ENCODE measurements around the gene MYO7B.
A peak's percentile ranks its signal among the peaks of the same experiment; 100 is the strongest.
"Not testable (repeated sequence)": the region's sequence is repeated elsewhere in the genome, so short reads cannot be mapped to it uniquely, and the experiment has no call there.

Gene MYO7B

GRCh38 chr2:127523269-127523939, 12.1 kb upstream of the MYO7B start:
- DNase-seq (ENCODE audit: low read depth in 2 of 2) = no peak

DNA sequence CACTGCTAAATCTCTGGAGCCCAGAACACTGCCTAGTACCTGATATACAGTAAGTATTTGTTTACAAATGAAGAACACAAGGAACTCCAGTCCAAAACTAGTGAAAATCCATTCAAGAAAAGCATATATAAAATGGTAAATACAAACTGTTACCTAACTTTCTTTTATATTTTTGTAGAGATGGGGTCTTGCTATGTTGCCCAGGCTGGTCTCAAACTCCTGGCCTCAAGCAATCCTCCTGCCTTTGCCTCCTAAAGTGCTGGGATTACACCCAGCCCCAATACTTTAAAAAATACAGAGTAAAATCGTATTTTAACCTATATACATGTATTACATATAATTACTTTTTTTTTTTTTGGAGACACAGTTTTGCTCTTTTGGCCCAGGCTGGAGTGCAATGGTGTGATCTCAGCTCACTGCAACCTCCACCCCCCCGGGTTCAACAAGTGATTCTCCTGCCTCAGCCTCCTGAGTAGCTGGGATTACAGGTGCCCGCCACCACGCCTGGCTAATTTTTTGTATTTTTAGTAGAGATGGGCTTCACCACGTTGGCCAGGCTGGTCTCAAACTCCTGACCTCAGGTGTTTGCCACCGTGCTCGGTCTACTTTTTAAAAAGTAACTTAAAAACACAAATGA, 11.2 kb upstream of the MYO7B start:
- DNase-seq (ENCODE audit: low read depth in 2 of 2) = not testable (repeated sequence)

GRCh38 chr2:127525691-127526131, 9.8 kb upstream of the MYO7B start:
- no peak for DNase-seq (ENCODE audit: low read depth in 2 of 2)

DNA sequence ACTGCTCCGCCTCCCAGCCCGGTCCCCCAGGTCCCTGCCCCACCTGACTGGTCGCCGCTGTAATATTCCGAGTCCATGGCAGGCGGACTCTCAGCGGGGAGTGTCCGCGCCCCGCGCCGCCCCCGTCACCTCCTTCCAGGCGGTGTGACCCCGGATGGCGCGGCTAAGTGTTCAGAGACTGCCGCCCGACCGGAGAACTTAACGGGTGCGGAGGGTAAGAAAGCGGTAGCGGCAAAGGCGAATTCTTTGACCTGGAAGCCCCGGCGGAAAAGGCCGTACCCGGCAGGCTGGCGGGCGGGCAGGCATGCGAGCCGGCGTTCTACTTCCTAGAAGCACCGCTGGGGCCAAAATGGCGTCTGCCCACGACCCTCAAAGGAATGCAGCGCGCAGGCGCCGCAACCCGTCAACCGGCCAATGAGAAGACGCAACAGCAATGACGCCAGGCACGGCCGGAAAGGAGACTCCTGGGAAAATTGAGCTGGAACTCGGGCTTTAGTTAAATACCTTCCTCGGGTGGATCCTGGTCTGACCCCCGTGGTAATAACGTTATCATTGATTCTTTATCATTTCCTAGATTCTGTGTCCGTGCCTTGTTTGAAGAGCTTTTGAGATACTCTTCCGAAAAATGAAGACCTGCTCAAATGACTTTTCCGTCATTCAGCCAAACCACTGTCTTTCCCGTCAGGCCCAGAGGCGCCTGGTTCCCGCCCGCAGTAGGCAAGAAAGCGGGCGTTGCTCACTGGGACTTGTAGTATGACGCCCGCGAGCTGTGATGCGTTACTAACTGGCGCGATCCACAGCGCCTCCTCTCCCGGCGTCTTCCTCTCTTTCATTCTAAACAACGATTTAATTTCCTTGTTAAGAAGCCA, 9.1 kb upstream of the MYO7B start, which contains the start of gene IWS1:
TSS of gene IWS1 (minus strand) at position 358 of the 869 bp plus-strand sequence. CDS start at position 77, 281 bp downstream.
- peak; percentile 85 to 91 for DNase-seq (ENCODE audit: low read depth in 2 of 2)

DNA sequence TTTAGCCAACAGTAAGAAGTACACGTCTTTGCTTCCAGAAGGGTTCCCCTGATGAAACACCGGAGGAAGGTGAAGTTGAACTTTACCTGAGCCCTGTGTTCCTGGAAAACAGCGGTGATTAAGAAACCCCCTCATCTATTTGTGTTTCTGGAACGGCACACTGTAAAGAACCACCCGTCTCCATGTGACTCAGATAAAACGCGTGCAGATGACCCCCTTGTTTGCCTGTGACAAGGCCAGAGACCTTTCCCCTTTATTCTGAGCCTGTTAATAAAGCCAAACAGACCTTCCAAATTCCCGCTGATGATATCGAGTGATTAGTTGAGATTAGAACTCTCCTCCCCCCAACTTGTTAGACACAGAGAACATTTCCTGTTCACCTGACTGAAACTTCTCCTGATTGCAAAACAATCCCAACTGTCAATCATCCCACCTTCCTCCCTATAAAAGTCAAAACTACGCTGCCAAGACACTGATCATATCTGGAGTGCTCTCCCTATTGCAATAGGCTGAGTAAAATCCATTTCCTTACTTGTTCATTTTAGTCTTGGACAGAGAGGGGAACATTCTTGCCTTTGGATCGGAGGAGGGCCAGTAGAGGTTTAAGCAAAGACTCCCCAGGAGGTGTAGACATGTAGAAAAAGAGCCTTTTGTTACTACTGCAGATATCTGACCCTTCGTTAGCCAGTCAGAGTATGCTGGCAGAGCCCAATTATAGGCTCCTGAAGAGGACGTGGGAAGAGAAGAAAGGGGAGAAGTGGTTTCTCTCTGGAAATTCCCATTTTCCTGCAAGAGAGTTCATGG, 8.3 kb upstream of the MYO7B start:
- DNase-seq (ENCODE audit: low read depth in 2 of 2) = no peak

DNA sequence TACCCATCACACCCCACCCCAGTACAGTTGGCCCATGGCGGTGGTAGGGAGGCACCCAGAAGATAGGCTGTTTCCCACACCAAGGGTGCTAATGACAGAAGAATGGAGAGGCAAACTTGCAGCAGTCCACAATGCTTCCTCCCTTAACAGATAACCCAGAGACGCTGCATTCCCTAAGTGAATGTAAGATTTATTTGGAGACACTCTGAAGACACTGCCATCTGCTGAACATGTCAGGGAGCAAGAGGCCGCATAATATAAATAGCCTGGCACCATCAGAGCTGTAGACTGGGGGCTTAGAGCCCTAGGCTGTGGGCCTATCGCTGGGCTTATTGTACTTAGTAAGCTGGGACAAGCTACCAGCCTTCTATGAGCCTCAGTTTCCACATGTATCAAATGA, 7.0 kb upstream of the MYO7B start:
- no peak for DNase-seq (ENCODE audit: low read depth in 2 of 2)

DNA sequence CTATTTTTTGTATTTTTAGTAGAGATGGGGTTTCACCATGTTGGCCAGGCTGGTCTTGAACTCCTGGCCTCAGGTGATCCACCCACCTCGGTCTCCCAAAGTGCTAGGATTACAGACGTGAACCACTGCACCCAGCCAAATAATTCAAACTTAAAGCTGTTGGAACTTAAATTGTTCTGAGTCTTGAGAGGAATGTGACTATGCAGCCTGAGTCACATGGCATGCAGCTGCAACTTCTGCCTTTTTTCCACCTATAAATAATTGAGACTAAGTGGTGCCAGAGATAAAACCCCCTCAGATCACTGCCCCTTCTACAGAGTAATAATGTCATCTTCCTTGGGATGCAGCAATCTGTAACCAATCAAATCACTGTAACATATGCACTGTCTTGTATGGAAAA, 6.1 kb upstream of the MYO7B start:
- DNase-seq (ENCODE audit: low read depth in 2 of 2) = not testable (repeated sequence)

GRCh38 chr2:127530245-127531140, 5.0 kb upstream of the MYO7B start:
- DNase-seq (ENCODE audit: low read depth in 2 of 2) = no peak

GRCh38 chr2:127531221-127531648, 4.2 kb upstream of the MYO7B start:
- DNase-seq (ENCODE audit: low read depth in 2 of 2) = no peak

DNA sequence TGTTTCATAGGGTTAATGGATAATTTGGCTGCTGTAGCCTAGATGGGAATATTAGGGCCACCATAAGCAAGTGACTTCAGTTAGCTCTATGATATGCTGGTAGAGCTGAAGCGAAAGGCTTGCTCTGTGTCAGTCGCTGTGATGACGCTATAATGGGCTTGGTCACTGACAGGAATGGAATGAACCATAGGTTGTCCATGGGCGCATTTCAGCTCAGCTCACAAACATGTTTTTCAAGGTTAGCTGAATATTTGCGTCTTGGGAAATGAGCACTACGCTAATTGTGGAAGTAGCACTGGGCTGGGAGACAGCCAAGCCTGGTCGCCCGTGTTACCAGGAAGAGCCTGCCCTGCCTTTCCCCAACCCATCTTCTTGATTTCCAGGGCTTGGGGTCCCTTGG, 3.2 kb upstream of the MYO7B start:
- no peak for DNase-seq (ENCODE audit: low read depth in 2 of 2)

- no peak for DNase-seq (ENCODE audit: low read depth in 2 of 2)
These were observed 435 bp downstream of the MYO7B start for GRCh38 chr2:127535918-127536317.

DNA sequence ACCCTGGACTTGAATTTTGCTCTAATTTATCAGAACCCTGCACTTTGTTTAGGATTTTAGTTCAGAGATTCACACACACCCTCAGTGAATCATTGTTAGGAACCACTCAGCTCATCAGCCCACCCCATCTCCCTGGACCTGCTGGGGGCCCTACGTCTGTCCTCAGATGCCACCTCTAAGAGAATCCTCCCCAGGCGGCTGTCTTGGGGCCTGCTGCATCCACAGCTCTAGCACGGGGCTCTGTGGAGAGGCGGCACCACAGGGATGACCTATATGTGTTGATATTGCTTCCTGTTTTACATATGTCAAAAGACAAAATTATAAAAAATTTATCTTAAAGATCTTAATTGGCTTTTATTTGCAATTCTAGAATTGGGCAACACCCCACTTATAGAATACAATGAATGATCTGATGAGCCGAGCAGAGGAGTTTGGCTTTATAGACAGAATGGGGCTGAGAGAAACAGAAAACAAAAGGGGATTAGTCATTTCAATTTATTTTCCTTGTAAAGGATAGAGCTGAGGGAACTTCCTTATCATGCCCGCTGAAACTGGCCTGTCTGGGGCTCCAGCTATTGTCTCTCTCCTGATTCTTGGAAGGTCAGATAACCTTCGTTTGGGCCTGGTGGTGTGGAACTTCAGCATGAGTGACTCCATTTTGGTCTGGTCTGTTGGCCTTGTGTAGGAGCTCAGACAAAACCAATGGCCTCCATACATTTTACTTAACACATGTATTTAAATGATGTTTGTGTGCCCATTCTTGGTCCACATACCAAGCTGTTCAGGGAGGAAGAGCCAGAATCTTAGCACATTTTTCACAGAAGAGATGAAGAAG, 1.4 kb downstream of the MYO7B start:
- DNase-seq (ENCODE audit: low read depth in 2 of 2) = no peak

DNA sequence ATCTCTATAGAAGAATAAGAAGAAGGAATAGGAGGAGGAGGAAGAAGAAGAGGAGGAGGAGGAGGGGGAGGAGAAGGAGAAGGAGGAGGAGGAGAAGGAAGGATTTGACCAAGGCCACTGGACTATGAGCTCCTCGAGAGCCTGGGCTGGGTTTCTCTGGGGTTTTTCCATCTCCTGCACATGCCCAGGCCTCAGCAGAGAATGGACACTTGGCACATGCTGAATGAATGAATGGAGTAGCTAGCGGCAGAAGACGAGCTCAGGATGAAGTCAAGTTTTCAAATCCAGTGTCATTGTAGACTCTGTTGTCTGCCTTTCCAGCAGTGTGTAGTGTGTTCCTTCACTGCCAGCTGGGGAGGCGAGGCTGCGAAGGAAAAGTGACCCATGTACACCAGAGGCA, 2.2 kb downstream of the MYO7B start:
- no peak for DNase-seq (ENCODE audit: low read depth in 2 of 2)

- DNase-seq (ENCODE audit: low read depth in 2 of 2) = no peak
These were observed 6.3 kb downstream of the MYO7B start for GRCh38 chr2:127541809-127542208.

GRCh38 chr2:127542231-127542630, 6.7 kb downstream of the MYO7B start:
- no peak for DNase-seq (ENCODE audit: low read depth in 2 of 2)

- not testable (repeated sequence) for DNase-seq (ENCODE audit: low read depth in 2 of 2)
These were observed 7.6 kb downstream of the MYO7B start for GRCh38 chr2:127543013-127543501.

GRCh38 chr2:127545189-127545588, 9.7 kb downstream of the MYO7B start:
- DNase-seq (ENCODE audit: low read depth in 2 of 2) = no peak

- no peak for DNase-seq (ENCODE audit: low read depth in 2 of 2)
These were observed 10.3 kb downstream of the MYO7B start for GRCh38 chr2:127545796-127546195.

GRCh38 chr2:127546797-127547196, 11.3 kb downstream of the MYO7B start:
- no peak for DNase-seq (ENCODE audit: low read depth in 2 of 2)

Measured in stimulated activated CD4-positive, alpha-beta T cell treated with anti-CD3 and anti-CD28 coated beads, Interleukin-4, amount 100 ng/mL, for 48 hours (primary cell).